Lower leg skin (tissue), 4 donors: ENCODE results near the gene BRSK1. TPM values are rescaled to one million over a fixed set of nuclear protein-coding genes. Genes with fewer than 3 reads are reported as not detected.

ENCODE experiments used
- DNase-seq, 2 donors: peaks; one replicate each; pipeline ENCODE4 v3.0.0-alpha.2; 2019; ENCODE audit warnings: low spot score in 2 of 2
- H3K4me3 ChIP-seq: fragments of 200-600 bp; sonication (generic); 2 replicates; pipeline ENCODE4 v1.5.1; 2017; ENCODE audit warnings: mild to moderate bottlenecking, low read depth; ENCODE audit not compliant: poor library complexity, severe bottlenecking
- CTCF ChIP-seq, 3 donors: fragments of 450-650 bp; IDR thresholded peaks; one replicate each; pipeline ENCODE4 v1.5.1; 2016; ENCODE audit warnings: antibody characterized with exemption in 3 of 3, mild to moderate bottlenecking in 3 of 3, moderate library complexity in 2 of 3
- POLR2A ChIP-seq, 2 donors: fragments of 450-650 bp; IDR thresholded peaks; one replicate each; pipeline ENCODE4 v1.6.1; 2016 to 2017; ENCODE audit warnings: antibody characterized with exemption in 2 of 2, mild to moderate bottlenecking in 1 of 2, moderate library complexity in 1 of 2
- WGBS, 2 donors: methylation state at CpG; one replicate each; pipeline ENCODE4 v1.1.5; 2018; 5-methylcytosine and 5-hydroxymethylcytosine counted together
- intact Hi-C: fragments of 100-400 bp; cut with DNase I; formaldehyde crosslinking; loops from one replicate; pipeline ENCODE4 v1.15.0; 2023; ENCODE audit warnings: low total_unique reads
- total RNA-seq, 4 donors: library from RNA; depleted of rRNA; stranded (reverse); fragments of >200 nt; gene quantifications; one replicate each; pipeline ENCODE4 v1.1.0, GENCODE V29; 2016

Gene BRSK1
- total RNA-seq, 4 donors from 2014 or later, result 0.44 to 4.6 TPM; not detected in 2

DNA sequence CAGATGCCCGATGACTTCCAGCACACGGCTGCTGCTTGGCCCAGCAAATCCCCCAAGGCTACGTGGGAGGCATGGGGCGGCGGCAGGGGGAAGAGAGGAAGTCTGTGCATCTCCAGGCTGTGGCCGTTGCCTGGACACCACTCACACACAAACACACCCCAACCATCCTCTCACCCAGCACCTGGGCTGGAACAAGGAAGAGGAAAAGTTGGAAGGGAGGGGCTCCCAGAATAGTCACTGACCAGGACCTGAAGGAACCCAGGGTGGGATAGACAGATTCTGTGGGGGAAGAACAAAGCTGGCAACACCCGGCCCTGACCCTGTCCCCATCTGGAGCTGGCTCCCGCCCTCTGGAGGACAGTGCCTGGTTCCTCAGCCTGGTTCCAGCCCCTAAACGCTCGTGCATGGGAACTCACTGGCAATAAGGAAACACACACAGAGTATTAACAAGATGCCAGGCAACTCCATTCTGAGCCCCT lies 36.1 kb upstream of the BRSK1 start:
- intact Hi-C loops, result no loop called here
- WGBS, 2 donors, result 21 to 26% methylated on average over 10 of the region's 10 CpGs
- H3K4me3 ChIP-seq, result no peak overlapping the region
- TF ChIP-seq POLR2A (IDR thresholded peaks at IDR 0.05) (no peak), CTCF (IDR thresholded peaks at IDR 0.05) (no peak)
- no peak for DNase-seq

DNA sequence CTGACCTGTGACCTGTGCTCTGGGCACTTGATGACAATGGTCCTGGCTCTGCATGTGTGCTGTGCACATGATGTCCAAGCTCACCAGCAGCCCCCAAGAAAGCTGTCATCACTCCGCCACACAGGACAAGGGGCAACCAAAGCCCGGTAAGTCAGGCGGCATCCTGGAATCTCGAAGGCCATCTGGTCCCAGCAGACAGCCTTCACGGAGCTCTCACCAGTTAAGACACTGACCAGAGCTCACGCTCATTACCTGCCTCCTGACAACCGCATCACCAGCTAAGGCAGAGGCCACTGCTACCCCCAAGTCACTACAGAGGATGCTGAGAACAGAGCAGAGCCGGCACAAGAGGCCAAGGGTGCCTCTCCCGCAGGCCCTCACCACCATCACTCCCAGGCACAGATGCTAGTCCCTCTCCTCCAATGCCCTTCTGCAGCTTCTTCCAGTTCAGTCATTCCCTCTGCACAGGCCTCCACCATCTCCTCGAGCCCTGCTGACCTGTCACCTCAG lies 35.6 kb upstream of the BRSK1 start:
- WGBS, 2 donors, result 81 to 82% methylated on average over 10 of the region's 10 CpGs
- no peak overlapping the region for H3K4me3 ChIP-seq
- intact Hi-C loops, result no loop called here
- TF ChIP-seq POLR2A (IDR thresholded peaks at IDR 0.05) (no peak), CTCF (IDR thresholded peaks at IDR 0.05) (no peak)
- no peak for DNase-seq

DNA sequence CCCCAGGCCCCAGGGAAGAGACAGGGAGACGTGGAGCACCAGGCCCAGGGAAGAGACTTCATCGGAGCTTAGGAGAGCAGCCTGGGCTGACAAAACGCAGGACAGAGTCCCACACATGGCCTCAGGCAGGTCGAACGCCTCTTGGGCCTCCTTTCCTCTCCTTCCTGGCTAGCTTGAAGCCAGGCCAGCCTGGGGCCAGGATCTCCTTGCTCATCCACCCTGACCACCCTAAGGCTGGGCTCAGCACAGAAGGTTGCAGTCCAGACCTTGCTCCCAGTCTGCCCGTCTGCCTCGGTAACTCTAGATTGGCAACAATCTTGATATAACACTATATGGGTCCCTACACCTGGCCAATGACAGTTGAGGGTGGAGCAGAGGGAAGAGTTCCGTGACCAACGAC lies 35.1 kb upstream of the BRSK1 start:
- TF ChIP-seq CTCF (IDR thresholded peaks at IDR 0.05) (no peak), POLR2A (IDR thresholded peaks at IDR 0.05) (no peak)
- intact Hi-C loops, result no loop called here
- 76 to 81% methylated on average over 9 of the region's 9 CpGs for WGBS, 2 donors
- DNase-seq, result no peak
- H3K4me3 ChIP-seq, result no peak overlapping the region

GRCh38 chr19:55249841-55250240 lies 34.0 kb upstream of the BRSK1 start:
- no peak overlapping the region for H3K4me3 ChIP-seq
- whole genome bisulfite sequencing, 2 donors, result 90 to 95% methylated on average over 9 to 11 of the region's 11 CpGs
- no peak for DNase-seq
- intact Hi-C loops, result no loop called here
- TF ChIP-seq POLR2A (IDR thresholded peaks at IDR 0.05) (no peak), CTCF (IDR thresholded peaks at IDR 0.05) (no peak)

- H3K4me3 ChIP-seq, result no peak overlapping the region
- intact Hi-C loops, result no loop called here
- no peak for TF ChIP-seq CTCF (IDR thresholded peaks at IDR 0.05)
- no peak for TF ChIP-seq POLR2A (IDR thresholded peaks at IDR 0.05)
- WGBS, 2 donors, result 93 to 95% methylated on average over 18 of the region's 18 CpGs
- DNase-seq, result no peak
Observed at GRCh38 chr19:55250262-55251036, 33.3 kb upstream of the BRSK1 start.
